NCI-H526 treated with DMSO at 0.1 percent for 48 hours (cell line): Measurements from ENCODE around the gene ULK1.
"Not testable (repeated sequence)": the region's sequence is repeated elsewhere in the genome, so short reads cannot be mapped to it uniquely, and the experiment has no call there.

Experiments
- DNase-seq: peaks from one replicate; lab custom pipeline; 2025; lab: John Stamatoyannopoulos, UW

Gene ULK1

GRCh38 chr12:131862084-131862441 lies 32.4 kb upstream of the ULK1 start:
- DNase-seq: no peak

DNA sequence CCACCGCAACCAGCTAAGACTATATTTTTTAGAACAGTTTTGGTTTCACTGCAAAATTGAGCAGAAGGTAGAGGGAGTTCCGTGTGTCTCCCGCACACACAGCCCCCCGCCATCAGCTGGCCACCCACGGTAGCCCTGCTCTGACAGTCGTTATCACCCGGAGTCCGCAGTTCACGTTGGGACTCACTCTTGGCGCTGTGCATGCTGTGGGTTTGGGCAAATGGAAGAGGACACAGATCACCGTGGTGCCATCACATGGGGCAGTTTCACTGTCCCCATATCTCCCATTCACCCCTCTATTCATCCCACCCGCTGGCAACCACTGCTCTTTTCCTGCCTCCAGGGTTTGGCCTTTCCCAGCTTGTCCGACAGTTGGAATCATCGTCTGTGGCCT lies 31.8 kb upstream of the ULK1 start:
- DNase-seq: no peak

DNA sequence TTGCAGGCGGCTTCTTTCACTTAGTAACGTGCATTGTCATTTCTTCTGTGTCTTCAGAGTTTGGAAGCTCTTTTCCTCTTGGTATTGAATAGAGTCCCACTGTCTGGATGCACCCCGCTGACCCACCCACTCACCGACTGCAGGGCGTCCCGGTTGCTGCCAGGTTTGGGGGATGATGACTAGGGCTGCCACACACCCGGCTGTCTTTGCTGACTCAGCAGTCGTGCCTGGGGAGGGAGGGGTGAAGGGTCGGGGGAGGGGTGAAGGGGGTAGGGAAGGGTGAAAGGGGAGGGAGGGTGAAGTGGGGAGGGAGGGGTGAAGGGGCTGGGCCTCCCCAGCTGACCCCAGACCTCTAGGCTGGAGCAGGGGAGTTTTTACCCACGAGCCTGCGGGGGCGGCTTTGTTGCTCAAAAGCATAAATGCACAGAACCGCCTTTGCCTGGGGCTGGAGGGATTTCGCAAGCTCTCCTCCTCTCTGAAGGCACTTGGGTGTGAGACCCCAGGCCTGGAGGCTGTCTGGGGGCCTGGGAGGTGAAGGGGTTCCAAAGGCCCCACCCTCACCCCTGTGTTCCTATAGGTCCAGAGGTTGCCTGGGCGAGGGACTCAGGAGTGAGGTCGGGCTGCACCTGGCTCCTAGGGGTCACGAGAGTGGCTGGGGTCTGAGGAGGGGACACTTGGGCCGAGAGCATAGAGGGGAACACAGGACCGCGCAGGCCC lies 31.3 kb upstream of the ULK1 start:
- DNase-seq: no peak

DNA sequence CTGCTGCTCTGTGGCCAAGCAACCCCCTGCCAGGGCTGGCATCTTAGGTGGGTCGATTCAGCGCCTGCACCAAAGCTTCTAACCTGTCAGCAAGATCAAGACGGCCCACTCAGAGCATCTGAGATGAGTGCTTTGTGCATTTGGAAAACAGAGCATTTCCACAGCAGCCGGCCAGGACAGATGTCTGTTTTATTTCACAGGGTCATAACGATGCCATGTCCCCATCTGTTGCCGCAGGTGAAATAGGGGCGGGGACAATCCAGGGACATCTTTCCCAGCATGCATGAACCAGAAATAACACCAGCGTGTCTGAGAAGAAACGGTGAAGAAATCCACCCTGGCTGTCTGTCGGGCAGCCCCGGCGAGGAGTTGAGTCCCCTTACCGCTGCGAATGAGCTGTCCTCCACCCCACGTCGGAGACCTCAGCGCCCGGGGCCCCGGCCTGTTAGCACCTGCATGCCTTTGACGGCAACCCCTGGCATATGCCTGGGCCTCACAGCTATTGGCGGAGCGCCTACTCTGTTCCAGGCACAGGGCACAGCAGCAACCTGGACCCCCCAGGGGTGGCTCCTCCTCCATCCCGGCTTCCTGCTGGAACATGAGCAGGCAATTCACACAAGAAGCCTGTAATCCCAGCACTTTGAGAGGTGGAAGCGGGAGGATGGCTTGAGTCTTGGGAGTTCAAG lies 30.6 kb upstream of the ULK1 start:
- no peak for DNase-seq

DNA sequence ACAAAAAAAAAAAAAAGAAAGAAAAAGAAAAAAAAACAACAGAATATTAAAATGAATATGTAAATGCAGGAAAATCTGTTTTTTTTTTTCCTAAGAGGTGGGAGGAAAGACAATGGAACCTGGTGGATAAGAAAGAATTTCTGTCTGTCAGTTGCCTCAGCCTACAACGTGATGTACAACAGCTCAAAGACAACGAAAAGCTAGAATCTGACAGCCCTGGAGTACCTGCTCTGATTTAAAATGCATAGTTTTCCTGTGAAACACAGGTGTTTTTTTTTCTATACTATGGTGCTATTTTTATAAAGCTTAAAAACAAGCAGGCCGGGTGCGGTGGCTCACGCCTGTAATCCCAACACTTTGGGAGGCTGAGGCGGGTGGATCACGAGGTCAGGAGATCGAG lies 30.0 kb upstream of the ULK1 start:
- DNase-seq: no peak

DNA sequence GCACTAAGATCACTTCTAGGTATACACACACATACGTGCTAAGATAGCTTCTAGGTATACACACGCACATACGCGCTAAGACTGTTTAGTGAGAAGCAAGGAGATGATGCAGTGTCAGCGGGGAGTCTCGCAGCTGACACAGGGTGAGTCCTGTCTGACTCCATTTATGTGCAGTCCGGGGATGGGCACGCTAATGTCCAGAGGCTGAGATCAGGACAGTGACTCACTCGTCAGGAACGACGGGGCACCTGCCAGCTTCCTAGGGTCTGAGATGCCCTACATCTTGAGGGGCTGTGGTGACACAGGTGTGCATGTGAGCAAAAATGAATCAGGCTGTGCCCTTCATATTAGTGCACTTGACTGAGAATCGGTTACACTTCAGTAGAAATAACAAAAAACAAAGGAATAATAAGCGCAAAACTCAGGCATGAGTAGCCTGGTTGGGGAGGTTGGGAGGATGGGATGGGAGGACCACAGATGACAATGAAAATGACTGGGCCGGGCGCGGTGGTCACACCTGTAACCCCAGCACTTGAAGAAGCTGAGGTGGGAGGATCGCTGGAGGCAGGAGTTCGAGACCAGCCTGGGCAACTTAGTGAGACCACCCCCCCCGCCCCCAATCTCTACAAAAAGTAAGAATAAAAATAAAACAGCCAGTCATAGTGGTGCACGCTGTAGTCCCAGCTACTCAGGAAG lies 29.1 kb upstream of the ULK1 start:
- no peak for DNase-seq

DNA sequence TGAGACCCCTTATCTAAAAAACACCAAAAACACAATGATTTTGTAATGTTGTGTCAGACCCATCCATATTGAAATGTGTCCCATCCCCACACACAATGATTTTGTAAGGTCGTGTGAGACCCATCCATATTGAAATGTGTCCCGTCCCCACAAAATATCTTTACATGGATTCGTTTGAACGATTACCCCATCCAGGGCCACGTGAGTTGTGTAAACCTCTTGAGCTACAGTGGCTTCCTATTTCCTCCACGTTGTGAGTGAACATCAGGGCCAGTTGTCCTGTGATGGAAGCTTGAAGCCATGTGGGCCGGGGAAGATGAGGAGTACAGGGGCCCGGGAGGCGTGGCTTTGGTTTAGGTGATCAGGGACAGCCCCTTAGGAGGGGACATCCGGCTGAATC lies 27.0 kb upstream of the ULK1 start:
- DNase-seq: no peak

DNA sequence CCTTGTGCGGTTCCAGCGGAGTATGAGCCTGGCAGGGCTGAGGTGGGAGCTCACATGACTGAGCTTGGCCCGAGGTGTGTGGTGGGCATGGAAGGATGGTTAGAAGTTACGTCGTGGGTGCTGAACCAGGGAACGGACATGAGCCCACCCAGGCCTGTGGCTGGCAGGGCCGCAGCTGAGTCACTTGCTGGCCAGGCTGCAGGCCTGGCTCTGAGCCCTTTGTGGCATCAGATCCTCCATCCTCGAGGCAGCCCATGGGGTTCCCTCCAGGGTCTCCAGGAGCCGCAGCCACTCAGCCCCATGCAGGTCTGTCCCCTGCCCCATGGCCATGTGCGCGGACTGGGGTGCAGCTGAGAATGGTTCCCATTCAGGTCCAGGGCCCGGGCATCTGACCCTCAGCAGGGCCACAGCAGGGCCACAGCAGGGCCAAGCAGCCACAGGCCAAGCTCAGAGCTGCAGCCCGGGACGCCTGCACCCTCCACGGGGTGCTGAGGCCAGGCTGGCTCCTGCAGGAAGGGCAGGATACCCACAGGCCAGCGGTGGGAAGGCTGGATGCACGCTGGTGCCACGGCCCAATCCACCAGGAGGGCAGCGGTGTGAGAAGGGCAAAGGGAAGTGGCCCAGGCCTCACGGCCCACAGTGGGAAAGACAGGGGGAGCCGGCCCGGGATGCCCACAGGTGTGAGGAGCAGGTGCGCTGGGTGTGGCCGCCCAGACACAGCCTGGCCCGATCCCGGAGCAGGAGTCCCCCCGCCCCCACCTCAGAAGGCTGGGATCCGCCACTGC lies 26.3 kb upstream of the ULK1 start:
- DNase-seq: no peak

DNA sequence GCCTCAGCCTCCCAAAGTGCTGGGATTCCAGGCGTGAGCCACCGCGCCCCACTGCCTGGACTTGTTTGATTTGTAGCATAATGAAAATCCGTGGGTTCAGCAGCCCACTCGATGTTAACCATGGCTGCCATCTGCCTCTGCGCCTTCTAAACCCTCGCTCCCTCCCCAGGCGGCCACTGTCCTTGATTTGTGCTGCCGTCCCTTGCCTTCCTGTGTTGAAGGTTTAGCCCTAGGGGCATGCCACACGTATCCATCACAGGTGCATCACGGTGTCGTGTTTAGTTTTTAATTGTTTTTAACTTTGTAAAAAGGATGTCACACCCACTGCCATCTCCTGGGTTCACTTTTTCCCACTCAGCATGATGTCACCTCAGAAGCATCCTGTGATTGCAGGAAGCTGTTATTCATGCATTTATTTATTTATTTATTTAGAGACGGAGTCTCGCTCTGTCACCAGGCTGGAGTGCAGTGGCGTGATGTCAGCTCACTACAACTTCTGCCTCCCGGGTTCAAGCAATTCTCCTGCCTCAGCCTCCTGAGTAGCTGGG lies 24.5 kb upstream of the ULK1 start:
- no peak for DNase-seq

DNA sequence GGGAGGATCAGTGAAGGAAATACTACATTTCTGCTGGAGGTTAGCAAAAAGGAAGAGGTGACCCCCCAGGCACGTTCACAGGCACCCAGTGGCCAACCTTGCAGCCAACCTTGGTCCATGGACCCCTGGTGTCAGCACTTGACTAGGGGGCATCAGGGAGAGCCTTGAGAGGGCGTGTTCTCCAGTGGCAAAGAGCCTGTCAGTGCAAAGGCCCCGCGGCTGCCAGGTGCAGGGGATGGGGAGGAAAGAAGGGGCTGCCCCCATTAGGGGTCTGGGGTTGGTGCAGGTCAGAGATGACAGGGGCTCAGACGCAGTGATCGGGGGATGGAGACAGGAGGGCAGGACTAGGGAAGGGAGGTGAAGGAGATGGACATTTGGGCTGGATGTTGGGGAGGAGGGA lies 22.7 kb upstream of the ULK1 start:
- no peak for DNase-seq

DNA sequence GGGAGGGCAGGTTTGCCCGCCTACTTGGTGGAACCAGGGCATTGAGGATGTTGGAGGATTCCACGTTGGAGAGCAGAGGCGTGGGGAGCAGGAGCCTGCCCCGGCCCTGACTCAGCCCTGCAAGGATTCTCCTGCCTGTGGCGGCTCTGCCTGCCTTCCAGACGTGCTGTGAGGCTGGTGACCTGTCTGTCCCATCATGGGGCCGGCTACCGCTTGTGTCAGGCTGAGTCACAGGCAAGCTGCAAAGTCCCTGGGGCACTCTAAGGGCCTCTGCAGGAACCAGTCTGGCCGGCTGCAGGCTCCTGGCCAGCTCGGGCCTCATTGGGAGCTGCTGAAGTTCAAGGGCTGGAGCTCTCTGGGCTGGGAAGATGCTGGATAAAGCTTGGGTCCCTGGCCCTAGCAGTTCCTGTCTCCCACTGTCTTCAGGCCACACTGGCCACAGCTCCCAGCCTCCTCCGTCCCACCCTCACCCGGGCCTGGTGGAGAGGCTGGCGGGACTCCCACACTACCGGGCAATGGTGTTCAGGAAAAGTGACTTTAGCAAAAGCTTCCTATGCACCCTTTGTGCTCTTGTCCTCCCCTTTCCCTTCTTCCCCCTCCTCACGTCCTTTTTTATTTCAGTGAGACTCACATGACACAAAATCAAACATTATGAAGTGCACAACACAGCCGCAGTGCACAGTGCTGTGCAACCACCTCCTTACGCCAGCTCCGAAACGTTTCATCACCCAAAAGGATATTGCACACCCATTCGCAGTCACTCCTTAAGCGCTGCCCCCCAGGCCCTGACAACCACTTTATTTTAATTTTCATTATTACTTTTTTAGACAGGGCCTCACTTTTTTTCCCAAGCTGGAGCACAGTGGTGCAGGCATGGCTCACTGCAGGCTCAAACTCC lies 22.0 kb upstream of the ULK1 start:
- no peak for DNase-seq

GRCh38 chr12:131873293-131873692 lies 21.1 kb upstream of the ULK1 start:
- DNase-seq: no peak

GRCh38 chr12:131874972-131875371 lies 19.4 kb upstream of the ULK1 start:
- not testable (repeated sequence) for DNase-seq

- DNase-seq: not testable (repeated sequence)
Observed at GRCh38 chr12:131877216-131877615, 17.2 kb upstream of the ULK1 start.

- not testable (repeated sequence) for DNase-seq
Observed at GRCh38 chr12:131878436-131878835, 16.0 kb upstream of the ULK1 start.

DNA sequence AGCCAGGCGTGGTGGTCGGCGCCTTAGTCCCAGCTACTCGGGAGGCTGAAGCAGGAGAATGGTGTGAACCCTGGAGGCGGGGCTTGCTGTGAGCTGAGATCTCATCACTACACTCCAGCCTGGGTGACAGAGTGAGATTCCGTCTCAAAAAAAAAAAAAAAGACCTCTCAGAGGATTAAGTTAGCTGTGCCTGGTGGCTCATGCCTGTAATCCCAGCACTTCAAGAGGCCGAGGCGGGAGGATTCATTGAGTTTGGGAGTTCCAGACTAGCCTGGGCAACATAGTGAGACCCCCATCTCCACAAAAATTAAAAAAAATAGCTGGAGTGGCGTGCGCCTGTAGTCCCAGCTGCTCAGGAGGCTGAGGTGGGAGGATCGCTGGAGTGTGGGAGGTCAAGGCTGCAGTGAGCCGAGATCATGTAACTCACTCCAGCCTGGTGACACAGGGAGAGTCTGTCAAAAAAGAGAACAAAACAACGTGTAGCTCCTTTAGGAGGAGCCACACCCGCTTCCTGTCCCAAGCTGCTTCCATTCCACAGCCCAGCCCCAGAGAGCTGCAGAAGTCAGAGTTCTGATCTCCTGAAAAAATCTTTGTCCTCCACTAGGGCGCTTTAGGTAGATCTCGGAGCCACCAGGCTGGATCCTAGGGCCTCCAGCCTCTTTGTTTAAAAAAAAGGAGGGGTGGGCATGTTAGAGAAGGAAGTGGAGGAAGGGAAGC lies 11.5 kb upstream of the ULK1 start:
- no peak for DNase-seq

- DNase-seq: no peak
Observed at GRCh38 chr12:131883521-131883900, 10.9 kb upstream of the ULK1 start.

GRCh38 chr12:131885076-131885475 lies 9.3 kb upstream of the ULK1 start:
- DNase-seq: not testable (repeated sequence)

- DNase-seq: no peak
Observed at GRCh38 chr12:131885543-131886057, 8.8 kb upstream of the ULK1 start.

DNA sequence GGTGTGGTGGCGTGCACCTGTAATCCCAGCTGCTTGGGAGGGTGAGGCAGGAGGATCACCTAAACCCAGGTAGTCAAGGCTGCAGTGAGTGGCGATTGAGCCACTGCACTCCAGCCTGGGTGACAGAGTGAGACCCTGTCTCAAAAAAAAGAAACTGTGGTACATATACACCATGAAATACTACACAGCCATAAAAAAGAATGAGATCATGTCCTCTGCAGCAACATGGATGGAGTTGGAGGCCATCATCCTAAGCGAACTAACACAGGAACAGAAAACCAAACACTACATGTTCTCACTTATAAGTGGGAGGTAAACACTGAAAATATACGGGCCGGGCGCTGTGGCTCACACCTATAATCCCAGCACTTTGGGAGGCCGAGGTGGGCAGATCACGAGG lies 2.7 kb upstream of the ULK1 start:
- not testable (repeated sequence) for DNase-seq
